ENCODE results near the gene ARHGEF6. TPM values are rescaled to one million over a fixed set of nuclear protein-coding genes. Genes with fewer than 3 reads are reported as not detected.

The ARHGEF6 gene
- polyA plus RNA-seq, 1 experiment = 3.0 TPM

DNA sequence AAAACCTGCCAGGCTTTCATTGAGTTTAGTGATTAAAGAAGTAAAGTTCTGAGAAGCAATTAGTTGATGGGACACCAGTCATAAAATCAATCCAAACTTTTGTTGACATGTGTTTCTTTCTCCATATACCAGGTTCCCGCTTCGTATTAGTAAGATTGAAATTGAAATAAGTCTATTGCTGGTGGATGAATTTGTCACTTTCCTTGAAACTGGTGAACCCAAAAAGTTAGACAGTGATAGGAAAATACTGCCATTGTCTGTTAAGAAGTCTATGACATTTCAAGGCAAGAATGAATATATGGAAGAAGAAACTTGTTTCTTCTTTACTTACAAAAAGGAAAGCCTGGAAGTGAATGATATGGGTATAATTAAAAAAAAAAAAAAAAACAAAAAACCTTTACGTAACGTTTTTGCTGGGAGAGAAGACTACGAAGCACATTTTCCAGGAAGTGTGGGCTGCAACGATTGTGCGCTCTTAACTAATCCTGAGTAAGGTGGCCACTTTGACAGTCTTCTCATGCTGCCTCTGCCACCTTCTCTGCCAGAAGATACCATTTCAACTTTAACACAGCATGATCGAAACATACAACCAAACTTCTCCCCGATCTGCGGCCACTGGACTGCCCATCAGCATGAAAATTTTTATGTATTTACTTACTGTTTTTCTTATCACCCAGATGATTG lies 132.9 kb downstream of the ARHGEF6 start, which contains the start of gene CD40LG:
TSS of gene CD40LG (plus strand) at position 482 of the 684 bp plus-strand sequence. CDS start at position 573, 91 bp downstream.
- POLR2A ChIA-PET = no interaction called here
- Histone ChIP-seq H3K27me3 (ENCODE audit: control insufficient read depth, insufficient read depth, low read length) (no peaks in the 10 kb centered on the region), H3K36me3 (ENCODE audit: control insufficient read depth, insufficient read depth, low read length) (no peaks in the 10 kb centered on the region), H3K4me3 (ENCODE audit: low read depth, low read length) (no peak within 1 kb of the TSS)
- CTCF ChIA-PET = no interaction called here
- TF ChIP-seq, protein P1, sequence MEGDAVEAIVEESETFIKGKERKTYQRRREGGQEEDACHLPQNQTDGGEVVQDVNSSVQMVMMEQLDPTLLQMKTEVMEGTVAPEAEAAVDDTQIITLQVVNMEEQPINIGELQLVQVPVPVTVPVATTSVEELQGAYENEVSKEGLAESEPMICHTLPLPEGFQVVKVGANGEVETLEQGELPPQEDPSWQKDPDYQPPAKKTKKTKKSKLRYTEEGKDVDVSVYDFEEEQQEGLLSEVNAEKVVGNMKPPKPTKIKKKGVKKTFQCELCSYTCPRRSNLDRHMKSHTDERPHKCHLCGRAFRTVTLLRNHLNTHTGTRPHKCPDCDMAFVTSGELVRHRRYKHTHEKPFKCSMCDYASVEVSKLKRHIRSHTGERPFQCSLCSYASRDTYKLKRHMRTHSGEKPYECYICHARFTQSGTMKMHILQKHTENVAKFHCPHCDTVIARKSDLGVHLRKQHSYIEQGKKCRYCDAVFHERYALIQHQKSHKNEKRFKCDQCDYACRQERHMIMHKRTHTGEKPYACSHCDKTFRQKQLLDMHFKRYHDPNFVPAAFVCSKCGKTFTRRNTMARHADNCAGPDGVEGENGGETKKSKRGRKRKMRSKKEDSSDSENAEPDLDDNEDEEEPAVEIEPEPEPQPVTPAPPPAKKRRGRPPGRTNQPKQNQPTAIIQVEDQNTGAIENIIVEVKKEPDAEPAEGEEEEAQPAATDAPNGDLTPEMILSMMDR (IDR thresholded peaks at IDR 0.05; ENCODE audit: insufficient read depth, low read depth, low read length) = no peak
- no peak for DNase-seq (ENCODE audit: low read depth)

DNA sequence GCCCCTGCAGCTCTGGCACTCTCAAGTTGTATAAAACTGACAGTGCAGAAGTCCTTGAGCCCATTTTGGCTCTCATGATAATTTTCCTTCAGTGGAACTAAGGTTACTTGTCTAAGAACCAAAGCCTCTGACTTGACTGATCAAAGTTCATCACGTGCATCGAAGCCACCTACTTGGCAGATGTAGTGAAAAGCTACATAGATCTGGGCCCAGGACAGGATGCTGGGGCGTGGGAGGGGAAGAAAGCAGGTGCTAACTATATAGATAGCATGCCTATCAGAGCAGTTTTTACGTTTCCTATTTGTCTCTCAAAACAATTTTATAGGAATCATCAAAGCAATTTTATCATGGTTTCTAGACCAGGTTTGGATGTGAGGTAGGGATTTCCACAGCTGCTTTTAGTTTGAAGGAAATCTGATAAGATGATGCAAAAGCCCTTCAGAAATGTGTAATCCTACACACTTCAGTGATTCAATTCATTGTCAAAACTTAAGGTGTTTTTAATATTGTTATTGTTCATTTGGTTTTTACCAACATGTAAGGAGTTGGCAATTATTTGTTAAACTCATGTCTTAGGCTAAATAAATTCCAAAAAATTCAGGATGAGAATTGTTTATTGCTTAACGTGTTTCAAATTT lies 134.0 kb downstream of the ARHGEF6 start:
- Histone ChIP-seq H3K36me3 (ENCODE audit: control insufficient read depth, insufficient read depth, low read length) (no peaks in the 10 kb centered on the region), H3K27me3 (ENCODE audit: control insufficient read depth, insufficient read depth, low read length) (no peaks in the 10 kb centered on the region), H3K4me3 (ENCODE audit: low read depth, low read length) (no peak overlapping the region)
- TF ChIP-seq, protein P1 (IDR thresholded peaks at IDR 0.05; ENCODE audit: insufficient read depth, low read depth, low read length) = no peak
- POLR2A ChIA-PET = no interaction called here
- CTCF ChIA-PET = no interaction called here
- no peak for DNase-seq (ENCODE audit: low read depth)

DNA sequence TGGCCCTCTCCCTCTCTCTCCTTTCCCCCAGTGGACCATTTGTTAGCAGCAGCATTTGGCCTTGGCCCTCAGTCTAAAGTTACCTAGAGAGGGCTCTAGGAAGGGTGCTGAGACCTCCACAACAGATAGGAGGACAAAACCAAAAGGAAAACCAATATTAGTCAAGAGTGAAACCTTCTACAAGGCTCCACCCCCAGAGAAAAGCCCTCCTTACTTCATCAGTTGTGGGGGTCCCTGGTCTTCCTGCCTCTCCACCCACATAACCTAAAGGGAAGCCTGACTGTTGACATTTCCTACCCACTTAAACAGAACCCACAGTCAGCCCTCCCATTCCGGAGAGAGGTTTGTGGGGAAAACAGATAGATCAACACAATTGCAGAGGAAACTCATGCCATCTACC lies 137.5 kb downstream of the ARHGEF6 start:
- DNase-seq (ENCODE audit: low read depth) = no peak
- CTCF ChIA-PET = no interaction called here
- no peaks in the 10 kb centered on the region for H3K27me3 ChIP-seq (ENCODE audit: control insufficient read depth, insufficient read depth, low read length)
- POLR2A ChIA-PET = no interaction called here
- no peaks in the 10 kb centered on the region for H3K36me3 ChIP-seq (ENCODE audit: control insufficient read depth, insufficient read depth, low read length)
- TF ChIP-seq, protein P1 (IDR thresholded peaks at IDR 0.05; ENCODE audit: insufficient read depth, low read depth, low read length) = no peak
- H3K4me3 ChIP-seq (ENCODE audit: low read depth, low read length) = no peak overlapping the region

DNA sequence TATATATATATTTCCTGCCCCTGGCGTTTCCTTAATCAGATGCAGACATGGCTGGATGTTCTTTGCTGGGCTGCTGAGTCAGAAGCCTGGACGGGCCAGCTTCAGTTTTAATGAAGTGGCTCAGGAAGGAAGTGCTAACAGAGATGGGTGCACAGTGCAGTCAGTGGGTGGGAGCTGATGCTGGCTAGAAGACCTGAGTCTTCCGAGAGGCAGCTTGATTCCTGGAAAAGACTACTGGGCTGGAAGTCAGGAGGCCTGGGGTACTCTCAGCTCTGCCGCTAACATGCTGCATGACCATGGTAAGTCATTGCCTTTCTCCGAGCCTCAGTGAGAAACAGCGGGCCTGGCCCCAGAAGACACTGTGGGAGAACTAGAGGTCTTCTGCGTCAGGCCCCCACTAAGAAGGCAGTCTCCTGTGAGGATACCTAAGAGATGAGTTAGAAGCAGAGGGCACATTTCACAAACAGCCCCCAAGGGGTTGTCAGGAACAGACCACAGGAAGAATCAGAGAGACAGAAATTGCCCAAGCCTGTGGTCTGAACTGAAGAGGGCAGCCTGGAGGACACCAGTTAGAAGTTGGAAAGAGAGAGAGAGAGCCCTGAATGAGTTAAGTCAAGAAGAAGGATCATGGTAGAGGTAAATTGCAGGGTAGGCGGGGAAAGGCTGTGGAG lies 141.1 kb downstream of the ARHGEF6 start:
- POLR2A ChIA-PET = no interaction called here
- no peak overlapping the region for H3K4me3 ChIP-seq (ENCODE audit: low read depth, low read length)
- CTCF ChIA-PET = no interaction called here
- H3K27me3 ChIP-seq (ENCODE audit: control insufficient read depth, insufficient read depth, low read length) = no peaks in the 10 kb centered on the region
- H3K36me3 ChIP-seq (ENCODE audit: control insufficient read depth, insufficient read depth, low read length) = no peaks in the 10 kb centered on the region
- TF ChIP-seq, protein P1 (IDR thresholded peaks at IDR 0.05; ENCODE audit: insufficient read depth, low read depth, low read length) = no peak
- DNase-seq (ENCODE audit: low read depth) = no peak

DNA sequence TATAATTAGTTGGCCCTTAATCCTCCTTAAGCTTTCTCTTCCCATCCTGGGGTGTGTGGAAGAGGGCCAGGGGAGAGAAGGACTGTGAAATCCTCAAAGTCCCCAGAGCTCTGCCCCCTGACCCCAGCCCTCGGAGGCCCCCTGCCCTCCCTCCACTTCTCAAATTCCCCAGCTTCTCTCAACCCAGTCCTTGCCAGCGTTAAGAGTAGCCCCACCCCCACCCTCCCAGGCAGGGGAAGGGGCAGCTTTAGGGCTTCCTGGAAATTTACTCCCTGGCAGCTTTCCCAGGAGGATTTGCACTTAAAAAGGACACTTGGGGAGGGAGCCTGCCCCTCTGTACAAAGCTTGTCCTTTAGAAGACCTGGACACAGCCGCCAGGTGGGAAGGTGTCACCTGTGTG lies 144.6 kb downstream of the ARHGEF6 start:
- ChIA-PET CTCF (interaction anchor here (0.6 to 1.3 kb wide), 2 partner anchors 10 to 13 kb away, joined by 3 to 4 read pairs; no protein-coding TSS in a partner anchor), POLR2A (no interaction called here)
- no peak for DNase-seq (ENCODE audit: low read depth)
- H3K4me3 ChIP-seq (ENCODE audit: low read depth, low read length) = no peak overlapping the region
- TF ChIP-seq, protein P1 (IDR thresholded peaks at IDR 0.05; ENCODE audit: insufficient read depth, low read depth, low read length) = no peak
- no peaks in the 10 kb centered on the region for H3K36me3 ChIP-seq (ENCODE audit: control insufficient read depth, insufficient read depth, low read length)
- H3K27me3 ChIP-seq (ENCODE audit: control insufficient read depth, insufficient read depth, low read length) = no peaks in the 10 kb centered on the region

Data from BJ (cell line).